ENCODE data around the gene FER1L5.

DNA sequence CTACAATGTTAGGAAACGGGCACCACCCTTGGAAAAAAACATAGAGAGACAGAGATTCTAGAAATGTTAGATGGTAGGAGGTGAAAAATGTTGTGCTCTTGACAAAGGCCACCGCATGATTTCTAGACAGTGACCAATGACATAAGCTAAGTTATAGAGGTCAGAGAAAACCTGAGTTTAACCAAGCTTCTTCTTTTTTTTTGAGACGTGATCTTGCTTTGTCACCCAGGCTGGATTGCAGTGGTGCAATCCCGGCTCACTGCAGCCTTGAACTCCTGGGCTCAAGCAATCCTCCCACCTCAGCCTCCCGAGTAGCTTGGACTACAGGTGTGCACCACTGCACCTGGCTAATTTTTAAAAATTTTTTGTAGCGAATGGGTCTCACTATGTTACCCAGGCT is 13.0 kb downstream of the FER1L5 start:
- TF ChIP-seq, protein P1, sequence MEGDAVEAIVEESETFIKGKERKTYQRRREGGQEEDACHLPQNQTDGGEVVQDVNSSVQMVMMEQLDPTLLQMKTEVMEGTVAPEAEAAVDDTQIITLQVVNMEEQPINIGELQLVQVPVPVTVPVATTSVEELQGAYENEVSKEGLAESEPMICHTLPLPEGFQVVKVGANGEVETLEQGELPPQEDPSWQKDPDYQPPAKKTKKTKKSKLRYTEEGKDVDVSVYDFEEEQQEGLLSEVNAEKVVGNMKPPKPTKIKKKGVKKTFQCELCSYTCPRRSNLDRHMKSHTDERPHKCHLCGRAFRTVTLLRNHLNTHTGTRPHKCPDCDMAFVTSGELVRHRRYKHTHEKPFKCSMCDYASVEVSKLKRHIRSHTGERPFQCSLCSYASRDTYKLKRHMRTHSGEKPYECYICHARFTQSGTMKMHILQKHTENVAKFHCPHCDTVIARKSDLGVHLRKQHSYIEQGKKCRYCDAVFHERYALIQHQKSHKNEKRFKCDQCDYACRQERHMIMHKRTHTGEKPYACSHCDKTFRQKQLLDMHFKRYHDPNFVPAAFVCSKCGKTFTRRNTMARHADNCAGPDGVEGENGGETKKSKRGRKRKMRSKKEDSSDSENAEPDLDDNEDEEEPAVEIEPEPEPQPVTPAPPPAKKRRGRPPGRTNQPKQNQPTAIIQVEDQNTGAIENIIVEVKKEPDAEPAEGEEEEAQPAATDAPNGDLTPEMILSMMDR (conservative IDR thresholded peaks at IDR 0.05; ENCODE audit: low read length): no peak
- TF ChIP-seq EZH2phosphoT487 (IDR thresholded peaks at IDR 0.05; ENCODE audit: borderline replicate concordance): no peak

Measured in Loucy (cell line).